HG03521 (cell line): ENCODE measurements around the gene LRP3.

ENCODE experiments used
- ATAC-seq: cut with Tn5 transposase; IDR thresholded peaks from one replicate; pipeline ENCODE4 v1.9.1; 2021; ENCODE audit warnings: mild to moderate bottlenecking, moderate library complexity; ENCODE audit not compliant: unreplicated experiment

Gene LRP3

GRCh38 chr19:33235269-33235995 lies 41.3 kb downstream of the LRP3 start:
- ATAC-seq = peak; percentile 65

DNA sequence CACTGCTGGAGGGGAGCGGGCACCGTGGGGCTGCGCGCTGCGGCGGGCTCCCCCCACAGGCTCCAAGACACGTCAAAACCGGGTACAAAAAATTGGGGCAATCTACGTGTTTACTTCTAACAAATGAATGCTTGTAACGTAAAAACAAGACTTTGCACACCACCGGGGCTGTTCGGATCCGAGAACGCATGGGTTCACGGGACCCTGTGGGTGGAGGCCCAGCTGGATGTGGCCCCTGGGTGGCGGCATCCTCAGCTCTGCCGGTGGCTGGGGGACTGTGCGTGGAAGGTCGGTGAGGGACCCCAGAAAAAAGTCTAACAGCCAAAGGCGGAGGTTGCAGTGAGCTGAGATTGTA lies 41.8 kb downstream of the LRP3 start:
- ATAC-seq = no peak

DNA sequence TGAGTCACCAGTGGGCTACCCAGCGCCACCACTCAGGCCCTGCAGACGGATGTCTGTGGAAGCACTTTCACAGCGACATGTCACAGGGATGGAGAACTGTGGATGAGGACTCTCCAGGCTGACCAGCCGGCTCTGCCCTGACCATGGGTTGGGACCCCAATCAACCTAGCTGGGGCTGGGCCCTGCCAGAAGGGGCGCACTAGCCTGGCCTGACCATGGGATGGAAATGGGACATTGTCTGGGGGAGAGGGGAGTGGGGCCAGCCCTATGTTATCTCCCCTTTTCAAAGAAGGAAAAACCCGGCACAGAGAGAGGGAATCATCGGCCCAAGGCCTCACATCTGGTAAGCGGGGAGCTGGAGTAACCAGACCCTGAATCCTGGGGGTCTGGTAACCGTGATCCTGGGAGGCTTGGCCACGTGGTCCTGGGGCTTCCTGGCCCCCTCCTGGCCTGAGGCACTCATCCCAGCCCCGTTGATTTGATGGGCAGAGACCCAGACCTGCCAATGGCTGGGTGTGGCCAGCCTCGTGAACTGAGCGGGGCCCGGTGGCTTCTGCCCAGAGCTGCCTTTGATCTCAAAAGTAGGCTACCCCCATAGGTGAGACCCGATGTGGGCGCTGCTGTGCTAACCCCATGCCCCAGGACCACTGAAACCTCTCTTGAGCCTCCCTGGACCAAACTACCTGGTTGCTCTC lies 42.7 kb downstream of the LRP3 start:
- ATAC-seq = no peak

GRCh38 chr19:33238481-33239149 lies 44.5 kb downstream of the LRP3 start:
- ATAC-seq = no peak

DNA sequence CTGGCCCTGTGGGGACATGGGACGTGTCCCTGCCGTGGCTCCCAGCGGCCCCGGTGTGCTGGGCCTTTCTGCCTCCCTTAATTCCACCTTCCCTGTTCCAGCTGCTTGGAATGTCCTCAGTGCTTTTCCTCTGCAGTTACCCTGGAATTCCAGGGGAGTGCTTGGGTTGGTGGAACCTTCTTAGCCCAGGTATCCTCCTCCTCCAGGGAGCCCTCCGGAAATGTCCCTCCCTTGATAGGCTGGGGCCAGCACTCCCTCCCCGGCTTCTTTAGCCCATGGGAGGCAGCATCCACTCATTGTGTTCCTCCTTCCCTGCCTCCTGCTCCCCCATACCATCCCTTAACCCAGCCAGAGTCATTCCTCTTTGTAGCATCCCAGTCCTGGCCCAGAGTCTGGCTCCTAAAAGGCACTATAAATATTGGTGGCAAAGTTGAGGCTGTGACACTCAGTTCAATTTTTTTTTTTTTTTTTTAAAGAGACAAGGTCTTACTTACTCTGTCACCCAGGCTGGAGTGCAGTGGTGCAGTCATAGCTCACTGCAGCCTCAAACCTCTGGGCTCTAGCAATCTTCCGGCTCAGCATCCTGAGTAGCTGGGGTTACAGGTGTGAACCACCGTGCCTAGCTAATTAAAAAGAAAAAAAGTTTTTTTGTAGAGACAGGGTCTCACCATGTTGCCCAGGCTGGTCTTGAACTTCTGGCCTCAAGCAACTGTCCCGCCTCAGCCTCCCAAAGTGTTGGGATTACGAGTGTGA lies 45.3 kb downstream of the LRP3 start:
- no peak for ATAC-seq

GRCh38 chr19:33240181-33240771 lies 46.1 kb downstream of the LRP3 start:
- ATAC-seq = no peak

DNA sequence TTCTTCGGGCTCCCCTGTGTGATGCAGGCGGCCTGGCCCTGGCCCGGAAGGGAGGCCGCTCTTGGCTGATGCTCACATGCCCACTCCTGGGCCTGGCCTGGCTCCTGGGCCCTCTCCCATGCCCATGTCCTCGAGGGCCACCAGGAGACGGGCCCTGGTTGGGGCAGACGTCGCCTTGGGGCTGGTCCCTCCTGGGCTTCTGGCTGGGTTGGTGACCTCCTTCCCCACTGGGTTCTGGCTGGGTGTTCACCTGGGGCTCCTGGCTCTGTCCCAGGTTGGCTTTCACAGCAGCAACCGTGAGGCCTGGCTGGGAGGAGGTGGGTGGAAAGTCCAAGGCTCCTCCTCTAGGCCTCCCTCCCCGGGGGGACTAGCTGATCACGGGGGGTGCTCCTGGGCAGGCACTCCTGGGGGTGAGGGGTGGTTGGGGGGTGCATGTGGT lies 47.0 kb downstream of the LRP3 start:
- ATAC-seq = no peak

- no peak for ATAC-seq
These were observed 47.5 kb downstream of the LRP3 start for GRCh38 chr19:33241530-33242101.

DNA sequence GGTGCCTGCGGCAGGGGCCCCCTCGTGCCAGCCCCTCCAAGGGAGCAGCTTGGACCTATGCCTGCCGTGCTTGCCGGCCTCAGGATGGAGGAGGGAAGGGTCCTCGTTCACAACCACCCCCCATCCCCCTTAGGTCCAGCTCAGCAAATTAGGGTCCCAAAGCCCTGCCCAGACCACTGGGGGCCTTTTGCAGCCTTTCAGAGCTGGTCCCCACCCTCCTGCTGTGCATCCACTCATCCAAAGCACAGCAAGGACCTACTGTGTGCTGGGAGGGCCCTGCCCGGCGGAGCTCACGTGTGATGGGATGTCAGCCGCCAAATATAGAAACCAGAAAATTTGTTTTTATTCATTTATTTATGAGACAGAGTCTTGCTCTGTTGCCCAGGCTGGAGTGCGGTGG lies 48.0 kb downstream of the LRP3 start:
- no peak for ATAC-seq

DNA sequence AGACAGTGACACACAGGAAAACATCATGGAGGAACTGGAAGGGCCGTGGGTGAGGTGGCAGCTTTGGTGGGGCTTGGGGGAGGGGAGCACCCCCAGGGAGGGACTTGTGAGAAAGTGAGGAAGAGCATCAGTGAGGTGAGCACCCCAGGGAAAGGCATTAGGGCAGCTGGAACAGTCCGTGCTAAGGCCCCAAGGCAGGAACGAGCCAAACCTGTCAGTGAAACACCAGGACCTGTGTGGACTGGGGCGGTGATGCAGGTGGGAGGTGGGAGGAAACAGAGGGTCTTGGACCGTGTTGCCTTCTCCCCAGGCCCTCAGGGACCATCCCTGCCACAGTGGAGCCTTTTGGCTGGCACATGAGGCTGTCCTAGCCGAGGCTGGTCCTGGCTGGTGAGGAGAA lies 48.8 kb downstream of the LRP3 start:
- no peak for ATAC-seq

DNA sequence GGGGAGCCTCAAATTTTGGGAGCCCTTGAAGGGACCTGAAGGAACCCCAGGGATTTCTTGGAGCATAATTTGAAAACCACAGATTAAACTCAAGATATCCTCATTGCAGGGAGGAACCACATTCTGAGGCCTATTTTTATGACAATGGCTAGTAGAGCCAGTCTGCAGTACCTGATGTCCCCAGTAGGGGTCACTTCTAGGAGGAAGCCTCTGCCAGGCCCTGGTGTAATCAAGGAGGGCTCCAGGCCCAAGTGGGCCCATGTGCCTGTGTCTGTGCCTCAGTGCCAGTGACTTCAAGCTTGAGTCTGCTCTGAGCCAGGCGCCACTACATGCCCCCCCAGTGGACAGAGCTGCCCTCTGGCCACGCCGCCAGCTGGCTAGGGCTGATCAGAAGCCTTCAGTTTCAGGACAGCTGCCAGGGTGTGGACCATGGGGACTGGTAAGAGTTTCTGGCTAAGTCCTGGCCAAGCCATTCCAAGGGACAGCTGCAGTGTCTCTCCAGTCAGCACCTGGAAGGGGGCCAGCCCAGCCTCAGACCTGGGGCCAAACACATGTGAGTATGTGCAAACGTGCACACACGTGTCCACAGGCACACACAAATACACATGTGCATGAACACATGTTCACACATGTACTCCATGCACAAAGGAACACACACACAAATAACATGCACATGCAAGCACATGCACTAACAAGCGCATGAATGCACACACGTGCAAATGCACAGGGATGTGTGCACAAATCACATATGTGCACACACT lies 52.0 kb downstream of the LRP3 start:
- ATAC-seq = no peak

GRCh38 chr19:33246709-33247440 lies 52.7 kb downstream of the LRP3 start:
- no peak for ATAC-seq

DNA sequence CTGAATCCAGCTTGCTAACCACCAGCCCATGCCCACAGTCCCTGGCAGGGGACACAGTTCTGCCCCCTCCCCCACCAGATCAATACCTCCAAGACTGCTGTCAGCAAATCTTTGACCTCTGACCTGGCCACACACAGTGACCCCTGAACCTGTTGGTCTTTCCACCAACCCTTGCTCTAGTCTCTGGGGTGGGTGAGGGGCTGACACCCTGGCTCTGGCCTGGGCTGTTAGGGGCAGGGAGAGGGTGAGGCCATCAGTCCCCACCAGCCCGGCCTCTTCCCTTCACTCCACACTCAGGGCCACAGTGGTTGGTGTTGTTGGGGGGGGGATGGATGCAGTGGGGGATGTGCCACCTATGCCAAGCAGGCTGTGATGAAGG lies 53.3 kb downstream of the LRP3 start:
- ATAC-seq = no peak

GRCh38 chr19:33248104-33248503 lies 54.0 kb downstream of the LRP3 start:
- no peak for ATAC-seq

- no peak for ATAC-seq
These were observed 54.4 kb downstream of the LRP3 start for GRCh38 chr19:33248553-33248953.

GRCh38 chr19:33248954-33249613 lies 55.0 kb downstream of the LRP3 start:
- no peak for ATAC-seq

DNA sequence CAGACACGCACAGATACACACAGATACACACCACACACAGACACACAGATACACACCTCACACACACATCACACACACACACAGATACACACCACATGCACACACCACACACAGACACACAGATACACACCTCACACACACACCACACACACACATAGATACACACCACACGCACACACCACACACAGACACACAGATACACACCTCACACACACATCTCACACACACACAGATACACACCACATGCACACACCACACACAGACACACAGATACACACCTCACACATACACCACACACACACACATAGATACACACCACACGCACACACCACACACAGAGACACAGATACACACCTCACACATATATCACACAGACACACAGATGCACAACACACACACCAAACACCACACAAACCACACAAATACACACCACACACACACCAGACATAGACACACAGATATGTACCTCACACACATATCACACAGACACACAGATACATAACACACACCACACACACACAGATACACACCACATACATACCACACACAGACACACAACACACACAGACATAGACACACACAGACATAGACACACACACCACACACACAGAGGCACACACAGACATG lies 55.7 kb downstream of the LRP3 start:
- ATAC-seq = no peak

- no peak for ATAC-seq
These were observed 56.4 kb downstream of the LRP3 start for GRCh38 chr19:33250500-33250899.
